Motor neuron (in vitro differentiated cells): Measurements from ENCODE around the gene PTAR1. TPM values are rescaled to one million over a fixed set of nuclear protein-coding genes. Genes with fewer than 3 reads are reported as not detected.

Source experiments
- ATAC-seq, 8 experiments: fragments of 200-7000 bp; cut with Tn5 transposase; replicated peaks in 6 of 8; 2 replicates each; pipeline ENCODE4 v1.8.0; 2021; ENCODE audit warnings: mild to moderate bottlenecking in 8 of 8, moderate library complexity in 8 of 8
- H3K27ac ChIP-seq, 2 donors: fragments of 250-450 bp; sonication (Bioruptor Pico); 2 replicates each; pipeline ENCODE4 v1.9.0; 2021; ENCODE audit warnings: antibody characterized with exemption in 2 of 2, mild to moderate bottlenecking in 2 of 2, moderate library complexity in 1 of 2
- H3K4me1 ChIP-seq, 2 donors: fragments of 250-450 bp; sonication (Bioruptor Pico); replicated peaks in 1 of 2; 2 replicates each; pipeline ENCODE4 v1.6.1; 2021; ENCODE audit warnings: antibody characterized with exemption in 2 of 2, mild to moderate bottlenecking in 2 of 2, moderate library complexity in 1 of 2
- H3K4me3 ChIP-seq, 5 donors: fragments of 250-450 bp; sonication (Bioruptor Pico); 2 replicates each; pipeline ENCODE4 v1.9.0; 2021; ENCODE audit warnings: antibody characterized with exemption in 5 of 5, mild to moderate bottlenecking in 5 of 5, moderate library complexity in 4 of 5
- WGBS, 10 experiments: fragments of 450-650 bp; shearing (Covaris generic); methylation state at CpG; one replicate each; pipeline ENCODE4 v1.0.0; 2022; 5-methylcytosine and 5-hydroxymethylcytosine counted together
- in situ Hi-C, 9 experiments: fragments of 400-800 bp; cut with MboI; loops; one replicate each; pipeline ENCODE4 v1.15.0; 2021; ENCODE audit warnings: low sequenced_read_pairs in 9 of 9, low pct_unique_long_range_greater_than_20kb in 2 of 9; ENCODE audit not compliant: unreplicated experiment in 9 of 9
- total RNA-seq, 8 experiments: library from RNA; unstranded; fragments of 300-600 nt; gene quantifications; 2 replicates each; pipeline versions ENCODE4 v1.2.3 to v1.2.4, GENCODE V29; 2022

PTAR1 gene
- total RNA-seq, 8 experiments from 2014 or later, result 42.1 to 98.3 (median 53.4) TPM

GRCh38 chr9:69667306-69667705, 92.5 kb downstream of the PTAR1 start:
- 80 to 100% (median 89%) methylated on average over 1 of the region's 1 CpG for WGBS, 10 experiments
- in situ Hi-C loops, result no loop called here
- Histone ChIP-seq H3K27ac (no peak overlapping the region), H3K4me1 (peaks cover 4 to 6% of the 10 kb centered on the region in 2 donors), H3K4me3 (no peak overlapping the region)
- no peak for ATAC-seq

GRCh38 chr9:69660304-69660703, 99.5 kb downstream of the PTAR1 start:
- 33 to 100% (median 70%) methylated on average over 1 to 2 of the region's 2 CpGs; no CpG with 5 or more reads in 2 of the 10 experiments for WGBS, 10 experiments
- H3K4me3 ChIP-seq, result no peak overlapping the region
- in situ Hi-C loops, result no loop called here
- peaks cover 0 to 4% of the 10 kb centered on the region in 2 donors for H3K4me1 ChIP-seq
- ATAC-seq, result no peak
- no peak overlapping the region for H3K27ac ChIP-seq

Other genes with a start within 250 kb of the PTAR1 start
- gene APBA1, start 87.6 kb downstream of the PTAR1 start, total RNA-seq, result 10 to 100 TPM in 6 of 8 experiments, 1 to 10 TPM in 1, under 1 TPM in 1; 0.73 to 30.5 (median 15.7) TPM
- 1 to 10 TPM in 1 of 8 experiments, under 1 TPM in 1, not detected in 6; 0.36 to 1.2 TPM for gene CFAP95, start 60.8 kb upstream of the PTAR1 start, total RNA-seq